ENCODE data around the gene PPP1R9B. TPM values are rescaled to one million over a fixed set of nuclear protein-coding genes. Genes with fewer than 3 reads are reported as not detected.

The PPP1R9B gene
- polyA plus RNA-seq, 1 donor (not counting 4 experiments of a cell fraction or from before 2014, with no cell fraction given) = 16.1 TPM

DNA sequence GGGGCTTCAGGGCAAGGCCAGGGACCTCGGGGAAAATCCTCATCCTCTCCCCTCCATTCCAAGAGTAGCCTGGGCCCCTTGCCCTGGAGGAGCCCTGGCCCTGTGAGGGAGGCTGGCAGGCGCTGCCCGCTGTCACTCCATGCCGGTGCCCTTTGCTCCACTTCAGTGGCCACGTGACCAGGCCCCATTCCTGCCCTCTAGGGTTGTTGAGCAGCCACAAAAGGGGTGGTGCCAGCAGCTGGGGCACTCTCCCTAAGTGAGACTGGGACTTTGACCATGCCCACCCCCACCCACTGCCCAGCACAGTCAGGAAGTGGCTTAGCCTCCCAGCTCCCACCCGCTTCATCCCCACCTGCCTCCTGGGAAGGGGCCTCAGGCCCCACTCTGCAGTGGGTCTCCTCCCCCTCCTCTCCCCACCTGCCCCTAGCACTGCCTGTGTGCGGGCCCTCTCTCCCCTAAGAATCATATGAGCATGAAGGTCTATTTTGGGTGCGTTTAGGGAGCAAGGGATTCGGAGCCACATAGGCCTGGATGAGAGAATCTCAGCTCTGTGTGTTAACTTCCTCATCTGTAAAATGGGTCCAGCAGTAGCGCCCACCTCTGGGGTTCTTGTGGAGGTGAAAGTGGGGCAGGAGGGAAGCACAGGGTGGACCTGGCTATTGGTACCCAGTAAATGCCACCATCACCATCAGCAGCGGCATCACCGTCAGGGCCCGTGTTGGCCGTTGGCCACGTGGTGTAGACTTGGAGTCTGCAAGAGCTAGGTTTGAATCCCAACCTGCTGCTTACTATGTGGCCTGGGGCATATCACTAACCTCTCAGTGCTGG is 48.1 kb downstream of the PPP1R9B start:
- Histone ChIP-seq H3K9ac (ENCODE audit: control insufficient read depth, extremely low read depth, insufficient read depth, low read length) (no peak overlapping the region), H3K4me2 (ENCODE audit: control insufficient read depth, extremely low read depth, insufficient read depth, low read depth, low read length) (no peak overlapping the region), H3K4me3 (ENCODE audit: control insufficient read depth in 2 of 3, extremely low read depth in 1 of 3, insufficient read depth in 2 of 3, low read depth in 1 of 3, low read length in 3 of 3) (no peak overlapping the region)

DNA sequence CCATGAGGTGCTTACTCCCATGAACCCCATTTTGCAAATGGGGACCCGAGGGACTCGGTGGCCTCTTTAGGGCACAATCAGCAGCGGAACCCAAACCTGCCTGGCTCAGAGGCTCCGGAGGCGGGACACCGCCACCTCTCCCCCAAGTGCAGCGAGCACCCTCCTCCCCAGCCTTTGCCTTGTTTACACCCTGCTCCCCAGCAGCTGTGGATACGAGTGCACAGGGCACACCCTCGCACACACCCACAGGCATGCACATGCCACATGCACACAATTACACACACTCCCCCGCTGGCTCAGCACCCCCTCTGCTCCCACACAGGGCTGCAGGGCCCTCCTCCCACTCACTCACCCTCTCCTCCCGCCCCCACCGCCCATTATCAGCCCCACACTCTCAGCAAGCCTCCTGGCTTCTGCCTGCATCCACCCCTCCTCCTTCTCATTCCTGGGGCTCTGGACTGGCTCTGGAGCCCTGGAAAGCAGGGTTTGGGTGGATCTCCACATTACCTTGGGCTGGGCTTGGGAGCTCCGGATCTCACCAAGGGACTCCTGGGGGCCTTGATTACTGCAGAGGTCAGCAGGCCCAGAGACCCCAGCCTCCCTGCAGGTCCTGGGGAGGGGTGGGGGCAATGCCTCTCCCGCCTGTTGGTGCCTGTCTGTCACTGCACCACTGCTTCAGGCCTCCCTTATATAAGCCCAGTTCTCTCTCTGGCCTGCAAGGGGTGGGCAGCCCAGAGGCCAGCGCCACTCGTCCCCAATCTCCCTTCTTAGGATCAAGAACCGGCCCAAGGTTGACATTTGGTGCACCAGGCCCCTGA is 48.9 kb downstream of the PPP1R9B start:
- dilution Hi-C loops (cut with MboI; ENCODE audit: extremely low pct_ligation_motif_present, low sequenced_read_pairs) = no loop called here
- H3K79me2 ChIP-seq (ENCODE audit: control insufficient read depth, insufficient read depth, low read length) = no peaks in the 10 kb centered on the region
- no peaks in the 10 kb centered on the region for H3K9me3 ChIP-seq (ENCODE audit: control insufficient read depth, low read depth, low read length)
- TF ChIP-seq, protein P1, sequence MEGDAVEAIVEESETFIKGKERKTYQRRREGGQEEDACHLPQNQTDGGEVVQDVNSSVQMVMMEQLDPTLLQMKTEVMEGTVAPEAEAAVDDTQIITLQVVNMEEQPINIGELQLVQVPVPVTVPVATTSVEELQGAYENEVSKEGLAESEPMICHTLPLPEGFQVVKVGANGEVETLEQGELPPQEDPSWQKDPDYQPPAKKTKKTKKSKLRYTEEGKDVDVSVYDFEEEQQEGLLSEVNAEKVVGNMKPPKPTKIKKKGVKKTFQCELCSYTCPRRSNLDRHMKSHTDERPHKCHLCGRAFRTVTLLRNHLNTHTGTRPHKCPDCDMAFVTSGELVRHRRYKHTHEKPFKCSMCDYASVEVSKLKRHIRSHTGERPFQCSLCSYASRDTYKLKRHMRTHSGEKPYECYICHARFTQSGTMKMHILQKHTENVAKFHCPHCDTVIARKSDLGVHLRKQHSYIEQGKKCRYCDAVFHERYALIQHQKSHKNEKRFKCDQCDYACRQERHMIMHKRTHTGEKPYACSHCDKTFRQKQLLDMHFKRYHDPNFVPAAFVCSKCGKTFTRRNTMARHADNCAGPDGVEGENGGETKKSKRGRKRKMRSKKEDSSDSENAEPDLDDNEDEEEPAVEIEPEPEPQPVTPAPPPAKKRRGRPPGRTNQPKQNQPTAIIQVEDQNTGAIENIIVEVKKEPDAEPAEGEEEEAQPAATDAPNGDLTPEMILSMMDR (optimal IDR thresholded peaks at IDR 0.05 in 1 of 3, IDR thresholded peaks at IDR 0.05 in 1 of 3, conservative IDR thresholded peaks at IDR 0.05 in 1 of 3; ENCODE audit: extremely low read depth in 1 of 3, insufficient read depth in 2 of 3, low read length in 3 of 3) = peak in 1 of 3 experiments; percentile 18
- TF ChIP-seq EZH2 (IDR thresholded peaks at IDR 0.05; ENCODE audit: low read length) = no peak
- H4K20me1 ChIP-seq (ENCODE audit: control insufficient read depth, extremely low read depth, insufficient read depth, low read length) = no peaks in the 10 kb centered on the region
- no peaks in the 10 kb centered on the region for H3K27me3 ChIP-seq (ENCODE audit: control insufficient read depth, extremely low read depth, insufficient read depth, low read length)
- peaks cover 23% of the 10 kb centered on the region for H3K4me1 ChIP-seq (ENCODE audit: control insufficient read depth, extremely low read depth, insufficient read depth, low read length)
- DNase-seq (ENCODE audit: low read depth, low spot score) (no peak), FAIRE-seq (no peak)
- H3K9me1 ChIP-seq (ENCODE audit: control insufficient read depth, extremely low read depth, insufficient read depth, low read length) = no peaks in the 10 kb centered on the region
- peak overlapping the region; percentile 53 for H3K4me2 ChIP-seq (ENCODE audit: control insufficient read depth, extremely low read depth, insufficient read depth, low read depth, low read length)
- H3K36me3 ChIP-seq (ENCODE audit: control insufficient read depth in 2 of 2, extremely low read depth in 1 of 2, insufficient read depth in 2 of 2, low read length in 2 of 2) = peaks cover 0 to 2% of the 10 kb centered on the region in 2 experiments
- no peak overlapping the region for H3K4me3 ChIP-seq (ENCODE audit: control insufficient read depth in 2 of 3, extremely low read depth in 1 of 3, insufficient read depth in 2 of 3, low read depth in 1 of 3, low read length in 3 of 3)
- H2AFZ ChIP-seq (ENCODE audit: control insufficient read depth, low read length) = no peak overlapping the region
- H3K9ac ChIP-seq (ENCODE audit: control insufficient read depth, extremely low read depth, insufficient read depth, low read length) = no peak overlapping the region
- H3K27ac ChIP-seq (ENCODE audit: control insufficient read depth, insufficient read depth, low read length) = no peak overlapping the region

More for the DNA sequence above, 48.1 kb downstream of the PPP1R9B start:
- Histone ChIP-seq H3K9me1 (ENCODE audit: control insufficient read depth, extremely low read depth, insufficient read depth, low read length) (no peaks in the 10 kb centered on the region), H2AFZ (ENCODE audit: control insufficient read depth, low read length) (no peak overlapping the region), H3K27ac (ENCODE audit: control insufficient read depth, insufficient read depth, low read length) (no peak overlapping the region), H3K36me3 (ENCODE audit: control insufficient read depth in 2 of 2, extremely low read depth in 1 of 2, insufficient read depth in 2 of 2, low read length in 2 of 2) (peaks cover 0 to 2% of the 10 kb centered on the region in 2 experiments), H4K20me1 (ENCODE audit: control insufficient read depth, extremely low read depth, insufficient read depth, low read length) (no peaks in the 10 kb centered on the region), H3K9me3 (ENCODE audit: control insufficient read depth, low read depth, low read length) (no peaks in the 10 kb centered on the region), H3K27me3 (ENCODE audit: control insufficient read depth, extremely low read depth, insufficient read depth, low read length) (no peaks in the 10 kb centered on the region), H3K4me1 (ENCODE audit: control insufficient read depth, extremely low read depth, insufficient read depth, low read length) (peaks cover 25% of the 10 kb centered on the region), H3K79me2 (ENCODE audit: control insufficient read depth, insufficient read depth, low read length) (no peaks in the 10 kb centered on the region)
- dilution Hi-C loops (cut with MboI; ENCODE audit: extremely low pct_ligation_motif_present, low sequenced_read_pairs) = no loop called here
- no peak for FAIRE-seq
- TF ChIP-seq EZH2 (IDR thresholded peaks at IDR 0.05; ENCODE audit: low read length) = no peak
- TF ChIP-seq, protein P1 (optimal IDR thresholded peaks at IDR 0.05 in 1 of 3, IDR thresholded peaks at IDR 0.05 in 1 of 3, conservative IDR thresholded peaks at IDR 0.05 in 1 of 3; ENCODE audit: extremely low read depth in 1 of 3, insufficient read depth in 2 of 3, low read length in 3 of 3) = no peak
- no peak for DNase-seq (ENCODE audit: low read depth, low spot score)
